Subcutaneous abdominal adipose tissue (tissue), 5 donors: ENCODE results near the gene TUBB4A.

Experiments used
- H3K27ac ChIP-seq: one replicate; pipeline ENCODE4 v1.7.0; 2013; ENCODE audit warnings: low read depth, mild to moderate bottlenecking, inconsistent platforms, low read length, moderate library complexity
- H3K27me3 ChIP-seq, 5 donors: one replicate each; pipeline ENCODE4 v1.7.0; 2013; ENCODE audit warnings: low read length in 5 of 5, inconsistent platforms in 1 of 5; ENCODE audit not compliant: control insufficient read depth in 5 of 5, insufficient read depth in 4 of 5
- H3K36me3 ChIP-seq, 5 donors: one replicate each; pipeline ENCODE4 v1.7.0; 2013; ENCODE audit warnings: low read length in 5 of 5; ENCODE audit not compliant: control insufficient read depth in 5 of 5, insufficient read depth in 5 of 5
- H3K4me1 ChIP-seq, 5 donors: one replicate each; pipeline ENCODE4 v1.7.0; 2013; ENCODE audit warnings: low read length in 5 of 5, mild to moderate bottlenecking in 3 of 5, moderate library complexity in 1 of 5; ENCODE audit not compliant: control insufficient read depth in 5 of 5, insufficient read depth in 5 of 5
- H3K4me3 ChIP-seq, 5 donors: one replicate each; pipeline ENCODE4 v1.7.0; 2013; ENCODE audit warnings: low read length in 5 of 5, low read depth in 1 of 5
- H3K9ac ChIP-seq, 5 donors: one replicate each; pipeline ENCODE4 v1.7.0; 2013; ENCODE audit warnings: low read length in 5 of 5, mild to moderate bottlenecking in 4 of 5, moderate library complexity in 3 of 5
- H3K9me3 ChIP-seq, 5 donors: one replicate each; pipeline ENCODE4 v1.7.0; 2013; ENCODE audit warnings: low read length in 5 of 5; ENCODE audit not compliant: control insufficient read depth in 5 of 5
- donor health status: healthy.
- donor health status: healthy.
- donor health status: healthy.
- donor health status: healthy.
- donor health status: healthy.

Gene TUBB4A

GRCh38 chr19:6470173-6470572 lies 31.9 kb downstream of the TUBB4A start:
- no peak overlapping the region for H3K4me3 ChIP-seq
- H3K27ac ChIP-seq: no peak overlapping the region
- H3K9me3 ChIP-seq: no peaks in the 10 kb centered on the region
- H3K36me3 ChIP-seq: peaks cover 0 to 4% (median 0%) of the 10 kb centered on the region in 5 donors
- no peaks in the 10 kb centered on the region for H3K4me1 ChIP-seq
- peaks cover under 1 to 15% (median 8%) of the 10 kb centered on the region in 5 donors for H3K27me3 ChIP-seq
- H3K9ac ChIP-seq: no peak overlapping the region

- Histone ChIP-seq H3K4me1 (peaks cover 0 to 4% (median 0%) of the 10 kb centered on the region in 5 donors), H3K27me3 (peaks cover 13 to 25% (median 16%) of the 10 kb centered on the region in 5 donors), H3K9me3 (no peaks in the 10 kb centered on the region), H3K36me3 (peaks cover 0 to 4% (median 0%) of the 10 kb centered on the region in 5 donors), H3K27ac (no peak overlapping the region), H3K9ac (no peak overlapping the region), H3K4me3 (no peak overlapping the region)
Observed at GRCh38 chr19:6467384-6467783, 34.7 kb downstream of the TUBB4A start.

GRCh38 chr19:6466526-6467248 lies 35.4 kb downstream of the TUBB4A start:
- Histone ChIP-seq H3K4me1 (peaks cover 0 to 4% (median 0%) of the 10 kb centered on the region in 5 donors), H3K4me3 (no peak overlapping the region), H3K36me3 (peaks cover 0 to 4% (median 0%) of the 10 kb centered on the region in 5 donors), H3K27me3 (peaks cover 13 to 25% (median 16%) of the 10 kb centered on the region in 5 donors), H3K27ac (no peak overlapping the region), H3K9ac (no peak overlapping the region), H3K9me3 (no peaks in the 10 kb centered on the region)

GRCh38 chr19:6465663-6466062 lies 36.4 kb downstream of the TUBB4A start:
- H3K4me3 ChIP-seq: no peak overlapping the region
- H3K9me3 ChIP-seq: no peaks in the 10 kb centered on the region
- no peaks in the 10 kb centered on the region for H3K36me3 ChIP-seq
- H3K9ac ChIP-seq: no peak overlapping the region
- H3K4me1 ChIP-seq: peaks cover 0 to 5% (median 3%) of the 10 kb centered on the region in 5 donors
- peaks cover 13 to 25% (median 16%) of the 10 kb centered on the region in 5 donors for H3K27me3 ChIP-seq
- H3K27ac ChIP-seq: no peak overlapping the region

- H3K4me1 ChIP-seq: peaks cover 0 to 10% (median 7%) of the 10 kb centered on the region in 5 donors
- no peak overlapping the region for H3K9ac ChIP-seq
- H3K4me3 ChIP-seq: no peak overlapping the region
- no peaks in the 10 kb centered on the region for H3K9me3 ChIP-seq
- peaks cover 13 to 25% (median 16%) of the 10 kb centered on the region in 5 donors for H3K27me3 ChIP-seq
- no peaks in the 10 kb centered on the region for H3K36me3 ChIP-seq
- H3K27ac ChIP-seq: no peak overlapping the region
Observed at GRCh38 chr19:6465006-6465405, 37.1 kb downstream of the TUBB4A start.

GRCh38 chr19:6464070-6464873 lies 37.8 kb downstream of the TUBB4A start, which contains the start of gene CRB3:
Gene CRB3, plus strand, starts transcription at chr19:6464271. Its CDS starts 431 bp downstream, at chr19:6464702.
- Histone ChIP-seq H3K9ac (no peak within 1 kb of the TSS), H3K36me3 (no peaks in the 10 kb centered on the region), H3K27ac (no peak within 1 kb of the TSS), H3K4me3 (no peak within 1 kb of the TSS), H3K27me3 (peaks cover 13 to 25% (median 16%) of the 10 kb centered on the region in 5 donors), H3K4me1 (peaks cover 0 to 16% (median 12%) of the 10 kb centered on the region in 5 donors), H3K9me3 (no peaks in the 10 kb centered on the region)

GRCh38 chr19:6460099-6460884 lies 41.8 kb downstream of the TUBB4A start:
- Histone ChIP-seq H3K9me3 (no peaks in the 10 kb centered on the region), H3K27ac (no peak overlapping the region), H3K4me3 (peak overlapping the region; percentile 68 to 91 (median 82)), H3K27me3 (peaks cover 11 to 16% (median 14%) of the 10 kb centered on the region in 5 donors), H3K4me1 (peaks cover 0 to 28% (median 22%) of the 10 kb centered on the region in 5 donors), H3K9ac (peak overlapping the region in 4 of 5 donors; percentile 55 to 79 (median 71)), H3K36me3 (peaks cover 0 to 7% (median 5%) of the 10 kb centered on the region in 5 donors)

GRCh38 chr19:6459262-6460098 lies 42.6 kb downstream of the TUBB4A start, which contains the start of gene SLC25A23:
Gene SLC25A23, minus strand, starts transcription at chr19:6459792. Its CDS starts 164 bp downstream, at chr19:6459628.
- peak within 1 kb of the TSS in 4 of 5 donors; percentile 55 to 79 (median 71) for H3K9ac ChIP-seq
- H3K9me3 ChIP-seq: peaks cover 0 to 5% (median 1%) of the 10 kb centered on the region in 5 donors
- H3K4me3 ChIP-seq: peak within 1 kb of the TSS; percentile 68 to 91 (median 82)
- peaks cover 0 to 28% (median 22%) of the 10 kb centered on the region in 5 donors for H3K4me1 ChIP-seq
- no peak within 1 kb of the TSS for H3K27ac ChIP-seq
- H3K36me3 ChIP-seq: peaks cover 0 to 14% (median 8%) of the 10 kb centered on the region in 5 donors
- H3K27me3 ChIP-seq: peaks cover 7 to 9% (median 7%) of the 10 kb centered on the region in 5 donors
